Panc1 (cell line): Measurements from ENCODE around the gene HLA-A.

Source experiments
- CTCF ChIP-seq: fragments of 450-650 bp; IDR thresholded peaks from 2 replicates; pipeline ENCODE4 v1.5.1; 2017; ENCODE audit warnings: mild to moderate bottlenecking
- POLR2AphosphoS5 ChIP-seq: IDR thresholded peaks from 2 replicates; pipeline ENCODE4 v1.6.1; 2012; ENCODE audit warnings: mild to moderate bottlenecking, low read depth, low read length, moderate library complexity
- REST ChIP-seq, 2 experiments: IDR thresholded peaks; 2 replicates each; pipeline ENCODE4 v1.6.1; 2011 to 2012; ENCODE audit warnings: low read depth in 2 of 2, control low read depth in 1 of 2, low read length in 1 of 2, mild to moderate bottlenecking in 1 of 2, moderate library complexity in 1 of 2; ENCODE audit not compliant: insufficient read depth in 1 of 2

- TF ChIP-seq REST (IDR thresholded peaks at IDR 0.05; ENCODE audit: insufficient read depth in 1 of 2, low read depth in 2 of 2, low read length in 1 of 2): no peak
- peak; percentile 34; the same call in 1 of the 2 replicates for TF ChIP-seq CTCF
- TF ChIP-seq POLR2AphosphoS5: no peak; the same call in 1 of the 2 replicates
Observed at GRCh38 chr6:29968130-29968529, 25.8 kb downstream of the HLA-A start.
